Adrenal gland (tissue), 5 donors: Measurements from ENCODE around the gene RBPJL.

Experiments used
- POLR2A ChIP-seq, 2 donors: fragments of 450-650 bp; IDR thresholded peaks; one replicate each; pipeline ENCODE4 v1.6.1; 2017; ENCODE audit warnings: antibody characterized with exemption in 2 of 2, mild to moderate bottlenecking in 2 of 2, moderate library complexity in 1 of 2
- TF ChIP-seq, protein P1 (sequence below), 6 experiments: fragments of 450-650 bp in 4 of 6; fragments of 200-600 bp in 2 of 6; sonication (generic) in 1 of 6; IDR thresholded peaks; 1 replicate in 5 of 6; 2 replicates in 1 of 6; pipeline versions ENCODE4 v1.5.1 to v1.8.0; 2016 to 2021; ENCODE audit warnings: antibody characterized with exemption in 6 of 6, mild to moderate bottlenecking in 2 of 6, moderate library complexity in 1 of 6
- donor health status: DM: no; HTN: no; CAD: no.

DNA sequence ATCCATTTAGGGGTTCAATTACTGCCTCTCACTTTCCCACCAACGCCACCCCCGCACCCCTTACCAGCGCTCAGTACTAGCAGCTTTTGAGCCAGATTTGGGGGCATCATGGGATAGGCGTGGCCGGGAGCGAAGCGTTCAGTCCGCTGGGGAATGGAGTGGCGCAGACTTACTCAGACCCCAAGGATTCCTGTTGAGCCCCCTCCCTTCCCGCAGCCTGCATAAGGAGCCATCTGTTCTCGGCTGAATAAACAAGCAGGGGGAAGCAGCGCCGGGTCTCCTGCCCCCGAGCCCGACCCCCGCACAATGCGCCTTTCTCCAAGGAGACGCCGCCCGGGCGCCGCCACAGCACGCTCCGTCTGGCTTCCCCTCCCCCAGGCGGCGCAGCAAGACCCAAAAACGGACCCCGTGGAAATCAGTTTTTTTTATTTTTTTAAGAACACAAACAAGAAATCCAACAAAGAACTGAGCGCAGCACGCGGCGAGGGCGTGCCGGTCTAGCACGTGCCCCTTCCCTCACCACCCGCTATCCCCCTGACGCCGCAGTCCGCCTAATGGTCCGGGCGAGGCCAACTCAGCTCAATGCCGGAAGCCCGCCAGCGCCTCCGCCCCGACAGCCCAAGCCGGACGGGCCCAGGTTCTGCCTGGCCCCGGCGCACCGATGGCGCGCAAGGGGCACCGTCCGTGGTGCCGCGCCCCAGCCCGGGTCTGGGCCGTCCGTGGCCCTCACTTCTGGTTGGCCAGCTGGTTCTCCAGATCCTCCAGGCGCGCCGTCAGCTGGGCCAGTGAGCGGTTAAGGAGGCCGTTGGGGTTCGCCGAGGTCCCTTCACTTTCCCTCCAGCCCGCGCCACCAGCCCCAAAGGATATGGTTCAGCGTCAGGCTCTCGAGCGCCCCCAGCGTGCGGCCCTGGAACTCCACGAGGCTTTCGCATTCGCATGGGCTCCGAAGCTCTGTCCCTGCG, 13.3 kb upstream of the RBPJL start:
- TF ChIP-seq, protein P1, sequence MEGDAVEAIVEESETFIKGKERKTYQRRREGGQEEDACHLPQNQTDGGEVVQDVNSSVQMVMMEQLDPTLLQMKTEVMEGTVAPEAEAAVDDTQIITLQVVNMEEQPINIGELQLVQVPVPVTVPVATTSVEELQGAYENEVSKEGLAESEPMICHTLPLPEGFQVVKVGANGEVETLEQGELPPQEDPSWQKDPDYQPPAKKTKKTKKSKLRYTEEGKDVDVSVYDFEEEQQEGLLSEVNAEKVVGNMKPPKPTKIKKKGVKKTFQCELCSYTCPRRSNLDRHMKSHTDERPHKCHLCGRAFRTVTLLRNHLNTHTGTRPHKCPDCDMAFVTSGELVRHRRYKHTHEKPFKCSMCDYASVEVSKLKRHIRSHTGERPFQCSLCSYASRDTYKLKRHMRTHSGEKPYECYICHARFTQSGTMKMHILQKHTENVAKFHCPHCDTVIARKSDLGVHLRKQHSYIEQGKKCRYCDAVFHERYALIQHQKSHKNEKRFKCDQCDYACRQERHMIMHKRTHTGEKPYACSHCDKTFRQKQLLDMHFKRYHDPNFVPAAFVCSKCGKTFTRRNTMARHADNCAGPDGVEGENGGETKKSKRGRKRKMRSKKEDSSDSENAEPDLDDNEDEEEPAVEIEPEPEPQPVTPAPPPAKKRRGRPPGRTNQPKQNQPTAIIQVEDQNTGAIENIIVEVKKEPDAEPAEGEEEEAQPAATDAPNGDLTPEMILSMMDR (IDR thresholded peaks at IDR 0.05) = peak; percentile 66 to 90 (median 85)
- TF ChIP-seq POLR2A (IDR thresholded peaks at IDR 0.05) = no peak
